Adipose tissue (tissue), 3 donors: ENCODE data around the gene CBLIF. TPM values are rescaled to one million over a fixed set of nuclear protein-coding genes. Genes with fewer than 3 reads are reported as not detected.
"Not testable (repeated sequence)": the region's sequence is repeated elsewhere in the genome, so short reads cannot be mapped to it uniquely, and the experiment has no call there.

Source experiments
- H3K27ac ChIP-seq: one replicate; pipeline ENCODE4 v1.5.1; 2013; ENCODE audit warnings: low read depth, low read length
- WGBS, 3 donors: extraction: QIAGEN DNeasy Blood & Tissue Kit; methylation state at CpG; one replicate each; pipeline ENCODE4 v1.1.7; 2013; 5-methylcytosine and 5-hydroxymethylcytosine counted together
- polyA plus RNA-seq, 3 donors: library from polyadenylated mRNA; stranded (reverse); fragments of 200-250 nt; gene quantifications; one replicate each; pipeline ENCODE4 v1.2.3, GENCODE V29; 2013
- donor health status: healthy with polysubstance abuse.
- donor health status: Bipolar disorder and iron deficiency.
- donor health status: healthy.

Gene CBLIF
- polyA plus RNA-seq: 100 to 1,000 TPM in 1 of 3 donors, 1 to 10 TPM in 1, under 1 TPM in 1; 0.03 to 160 (median 2.1) TPM

- H3K27ac ChIP-seq: no peak within 1 kb of the TSS
- 71 to 76% (median 75%) methylated on average over 4 of the region's 4 CpGs for WGBS, 3 donors
Observed at GRCh38 chr11:59845399-59845798, at the start of gene CBLIF. Gene CBLIF, minus strand, starts transcription at chr11:59845499. Its CDS starts 46 bp downstream, at chr11:59845453.

GRCh38 chr11:59894616-59895015, 49.3 kb upstream of the CBLIF start:
- WGBS, 3 donors: 86 to 100% (median 93%) methylated on average over 1 of the region's 1 CpG
- no peak overlapping the region for H3K27ac ChIP-seq

GRCh38 chr11:59891781-59892181, 46.5 kb upstream of the CBLIF start:
- 21 to 67% (median 24%) methylated on average over 4 of the region's 4 CpGs for WGBS, 3 donors
- H3K27ac ChIP-seq: no peak overlapping the region

- H3K27ac ChIP-seq: not testable (repeated sequence)
Observed at GRCh38 chr11:59887156-59887555, 41.9 kb upstream of the CBLIF start.

- WGBS, 3 donors: 93 to 98% (median 97%) methylated on average over 1 of the region's 1 CpG
Observed at GRCh38 chr11:59883597-59883996, 38.3 kb upstream of the CBLIF start.

GRCh38 chr11:59879567-59879966, 34.3 kb upstream of the CBLIF start:
- H3K27ac ChIP-seq: no peak overlapping the region
- 42 to 70% (median 65%) methylated on average over 1 of the region's 1 CpG for WGBS, 3 donors

More at GRCh38 chr11:59883597-59883996, 38.3 kb upstream of the CBLIF start:
- no peak overlapping the region for H3K27ac ChIP-seq

- 64 to 79% (median 76%) methylated on average over 5 of the region's 5 CpGs for WGBS, 3 donors
- no peak within 1 kb of the TSS for H3K27ac ChIP-seq
Observed at GRCh38 chr11:59878575-59878974, 33.3 kb upstream of the CBLIF start, which contains the start of gene OOSP3. Gene OOSP3, plus strand, starts transcription at chr11:59878782. Its CDS starts 27 bp downstream, at chr11:59878809.

GRCh38 chr11:59877784-59878183, 32.5 kb upstream of the CBLIF start:
- H3K27ac ChIP-seq: no peak overlapping the region

- H3K27ac ChIP-seq: no peak overlapping the region
Observed at GRCh38 chr11:59877325-59877724, 32.0 kb upstream of the CBLIF start.

GRCh38 chr11:59875856-59876519, 30.7 kb upstream of the CBLIF start:
- H3K27ac ChIP-seq: no peak overlapping the region
- 28 to 76% (median 70%) methylated on average over 9 of the region's 9 CpGs for WGBS, 3 donors

- no peak overlapping the region for H3K27ac ChIP-seq
Observed at GRCh38 chr11:59872076-59872475, 26.8 kb upstream of the CBLIF start.

GRCh38 chr11:59867946-59868345, 22.6 kb upstream of the CBLIF start:
- 74 to 87% (median 85%) methylated on average over 2 of the region's 2 CpGs for WGBS, 3 donors
- H3K27ac ChIP-seq: no peak overlapping the region

- 43 to 83% (median 57%) methylated on average over 1 of the region's 1 CpG for WGBS, 3 donors
- H3K27ac ChIP-seq: no peak overlapping the region
Observed at GRCh38 chr11:59866836-59867235, 21.5 kb upstream of the CBLIF start.

GRCh38 chr11:59866397-59866796, 21.1 kb upstream of the CBLIF start, which contains the start of gene TCN1:
Gene TCN1, minus strand, starts transcription at chr11:59866487. Its CDS starts 17 bp downstream, at chr11:59866470.
- no peak within 1 kb of the TSS for H3K27ac ChIP-seq
- WGBS, 3 donors: 48 to 59% (median 49%) methylated on average over 3 of the region's 3 CpGs

- 66 to 76% (median 68%) methylated on average over 1 of the region's 1 CpG for WGBS, 3 donors
- no peak overlapping the region for H3K27ac ChIP-seq
Observed at GRCh38 chr11:59865031-59865430, 19.7 kb upstream of the CBLIF start.

- no peak overlapping the region for H3K27ac ChIP-seq
- WGBS, 3 donors: 61 to 78% (median 62%) methylated on average over 3 of the region's 3 CpGs
Observed at GRCh38 chr11:59862252-59862651, 17.0 kb upstream of the CBLIF start.

- H3K27ac ChIP-seq: no peak overlapping the region
Observed at GRCh38 chr11:59859673-59860072, 14.4 kb upstream of the CBLIF start.

GRCh38 chr11:59857439-59858434, 12.4 kb upstream of the CBLIF start:
- 65 to 72% (median 66%) methylated on average over 10 of the region's 10 CpGs for WGBS, 3 donors
- no peak overlapping the region for H3K27ac ChIP-seq

- WGBS, 3 donors: 24 to 52% (median 47%) methylated on average over 2 of the region's 2 CpGs
- H3K27ac ChIP-seq: no peak overlapping the region
Observed at GRCh38 chr11:59854871-59855270, 9.6 kb upstream of the CBLIF start.
